ENCODE data around the gene ADGRL4. TPM values are rescaled to one million over a fixed set of nuclear protein-coding genes. Genes with fewer than 3 reads are reported as not detected.

ADGRL4 gene
- total RNA-seq (2021; ENCODE audit: unreplicated experiment) (not detected), Bru-seq, nascent RNA (percentile 1 among the genes with signal in this experiment), BruChase-seq, experiment 1, labeled RNA remaining after a 2-hour chase (percentile 1 among the genes with signal in this experiment), BruChase-seq, experiment 2, labeled RNA remaining after a 6-hour chase (percentile 1 among the genes with signal in this experiment)
- polyA plus RNA-seq (2012; ENCODE audit: insufficient read length) = not detected
- long read RNA-seq = 0 reads

DNA sequence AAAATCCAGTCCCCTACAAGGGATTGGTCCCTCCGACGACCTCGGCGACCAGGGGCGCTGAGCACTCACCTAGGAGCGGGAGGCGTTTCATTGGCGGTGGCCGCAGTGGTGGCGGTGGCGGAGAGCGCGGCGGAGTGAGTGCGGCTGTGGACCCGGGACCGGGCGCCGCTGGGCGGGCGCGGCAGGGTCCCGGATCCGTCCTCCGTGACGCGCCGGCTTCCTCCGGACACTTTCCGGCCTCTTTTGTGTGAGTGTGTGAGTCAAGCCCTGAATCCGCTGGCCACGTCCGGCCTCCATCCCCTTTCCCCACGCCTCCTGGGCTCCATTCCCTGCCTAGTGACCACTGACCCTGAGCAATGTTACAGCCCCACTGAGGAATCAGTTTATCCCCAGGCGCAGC, at the start of gene ADGRL4:
Gene ADGRL4, minus strand, starts transcription at position 167 of the 400 bp plus-strand sequence. Its CDS starts 76 bp downstream, at position 91.
- BruUV-seq (replicated peaks) = no TSS peak
- Histone ChIP-seq H3K36me3 (ENCODE audit: control insufficient read depth, insufficient read depth, low read length) (no peaks in the 10 kb centered on the region), H3K27me3 (ENCODE audit: control insufficient read depth, insufficient read depth, low read length) (no peaks in the 10 kb centered on the region), H3K9me3 (ENCODE audit: control insufficient read depth, insufficient read depth, low read depth, low read length) (no peaks in the 10 kb centered on the region; the same call in 1 of the 2 replicates), H3K27ac (ENCODE audit: low read length) (no peak within 1 kb of the TSS), H3K4me3 (ENCODE audit: low read depth in 2 of 2, low read length in 2 of 2) (no peak within 1 kb of the TSS), H3K4me1 (ENCODE audit: control insufficient read depth, insufficient read depth, low read length) (no peaks in the 10 kb centered on the region)
- CTCF ChIA-PET = no interaction called here
- in situ Hi-C loops (cut with HindIII; ENCODE audit: low pct_unique_long_range_greater_than_20kb, low sequenced_read_pairs) = no loop called here
- TF ChIP-seq SIN3A (IDR thresholded peaks at IDR 0.05; ENCODE audit: borderline replicate concordance, insufficient read depth, low read depth, low read length) = no peak
- TF ChIP-seq REST (IDR thresholded peaks at IDR 0.05; ENCODE audit: insufficient read depth in 1 of 2, low read depth in 2 of 2, low read length in 1 of 2) = no peak
- no peak for TF ChIP-seq TCF7L2 (IDR thresholded peaks at IDR 0.05; ENCODE audit: low read depth, low read length)
- no peak for TF ChIP-seq CTCF (IDR thresholded peaks at IDR 0.05)
- no peak for TF ChIP-seq POLR2AphosphoS5 (IDR thresholded peaks at IDR 0.05; ENCODE audit: low read depth, low read length)
- POLR2A ChIA-PET = no interaction called here
- DNase-seq (ENCODE audit: low read depth, low spot score) = no peak
- ATAC-seq = no peak
- intact Hi-C loops (cut with micrococcal nuclease; ENCODE audit: unreplicated experiment) = no loop called here

DNA sequence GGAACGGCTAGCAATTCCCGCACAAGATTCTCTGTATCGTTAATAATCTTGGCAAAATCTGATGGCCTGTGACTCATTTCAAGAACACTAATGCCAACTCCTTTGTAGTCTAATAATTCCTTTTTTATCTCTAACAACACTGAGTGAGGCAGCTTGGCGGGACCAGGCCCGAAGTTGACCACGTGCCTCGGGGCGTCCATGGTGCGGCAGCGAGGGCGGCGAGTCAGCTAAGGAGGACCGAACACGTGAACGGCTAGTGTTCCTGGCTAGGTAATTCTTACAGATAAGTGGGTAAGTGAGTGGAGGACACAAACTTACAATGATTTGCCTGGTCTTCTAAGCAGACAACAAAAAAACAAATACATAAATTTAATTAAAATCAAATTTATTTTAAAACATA, 49.3 kb upstream of the ADGRL4 start:
- TF ChIP-seq REST (IDR thresholded peaks at IDR 0.05; ENCODE audit: insufficient read depth in 1 of 2, low read depth in 2 of 2, low read length in 1 of 2) (no peak), SIN3A (IDR thresholded peaks at IDR 0.05; ENCODE audit: borderline replicate concordance, insufficient read depth, low read depth, low read length) (no peak), CTCF (IDR thresholded peaks at IDR 0.05) (no peak), TCF7L2 (IDR thresholded peaks at IDR 0.05; ENCODE audit: low read depth, low read length) (no peak), POLR2AphosphoS5 (IDR thresholded peaks at IDR 0.05; ENCODE audit: low read depth, low read length) (no peak)
- DNase-seq (ENCODE audit: low read depth, low spot score) (no peak), ATAC-seq (no peak)
- no peak overlapping the region for H3K4me3 ChIP-seq (ENCODE audit: low read depth in 2 of 2, low read length in 2 of 2)
- POLR2A ChIA-PET = no interaction called here
- in situ Hi-C loops (cut with HindIII; ENCODE audit: low pct_unique_long_range_greater_than_20kb, low sequenced_read_pairs) (no loop called here), intact Hi-C loops (cut with micrococcal nuclease; ENCODE audit: unreplicated experiment) (no loop called here)
- H3K4me1 ChIP-seq (ENCODE audit: control insufficient read depth, insufficient read depth, low read length) = no peaks in the 10 kb centered on the region
- CTCF ChIA-PET = interaction anchor here (0.7 kb wide), 1 partner anchor 431 kb away, joined by 3 read pairs; no protein-coding TSS in a partner anchor
- no peak overlapping the region for H3K27ac ChIP-seq (ENCODE audit: low read length)
- H3K27me3 ChIP-seq (ENCODE audit: control insufficient read depth, insufficient read depth, low read length) = no peaks in the 10 kb centered on the region
- BruUV-seq (replicated peaks) = no TSS peak
- peaks cover 3% of the 10 kb centered on the region; the same call in 1 of the 2 replicates for H3K9me3 ChIP-seq (ENCODE audit: control insufficient read depth, insufficient read depth, low read depth, low read length)
- H3K36me3 ChIP-seq (ENCODE audit: control insufficient read depth, insufficient read depth, low read length) = no peaks in the 10 kb centered on the region
